K562 (cell line): ENCODE measurements around the gene NPHP3. TPM values are rescaled to one million over a fixed set of nuclear protein-coding genes. Genes with fewer than 3 reads are reported as not detected.
A peak's percentile ranks its signal among the peaks of the same experiment; 100 is the strongest.

Experiments used
- BCOR ChIP-seq: fragments of 450-650 bp; IDR thresholded peaks from 2 replicates; pipeline ENCODE4 v1.6.1; 2016
- CBFA2T2 ChIP-seq: fragments of 450-650 bp; conservative IDR thresholded peaks from 2 replicates; pipeline ENCODE4 v1.6.1; 2017; ENCODE audit warnings: mild to moderate bottlenecking
- CXXC5 ChIP-seq: fragments of 250-450 bp; sonication (Bioruptor Pico); IDR thresholded peaks from 2 replicates; pipeline ENCODE4 v1.8.0; 2022; ENCODE audit warnings: inconsistent platforms, mild to moderate bottlenecking, moderate library complexity
- ELF1 ChIP-seq: fragments of 200-800 bp; sonication (Bioruptor generic); IDR thresholded peaks from 2 replicates; pipeline ENCODE4 v1.6.1; 2016; ENCODE audit warnings: missing genetic modification characterization, missing compliant biosample characterization
- JUND ChIP-seq, 2 experiments: IDR thresholded peaks; 2 replicates in 1 of 2; 3 replicates in 1 of 2; pipeline ENCODE4 v1.6.1; 2011; ENCODE audit warnings: borderline replicate concordance in 2 of 2, low read depth in 2 of 2, low read length in 2 of 2, improper control_type of control experiment in 1 of 2, missing biosample characterization in 1 of 2, missing genetic modification characterization in 1 of 2, missing genetic modification reagents in 1 of 2
- KAT7 ChIP-seq: sonication (generic); formaldehyde crosslinking; IDR thresholded peaks from 2 replicates; pipeline ENCODE4 v1.8.0; 2022; ENCODE audit warnings: missing genetic modification reagents, mild to moderate bottlenecking, borderline replicate concordance
- KDM1A ChIP-seq, 2 experiments: fragments of 450-650 bp; IDR thresholded peaks; 2 replicates each; pipeline ENCODE4 v1.6.1; 2016; ENCODE audit warnings: mild to moderate bottlenecking in 2 of 2
- MCM5 ChIP-seq: fragments of 450-650 bp; IDR thresholded peaks from 2 replicates; pipeline ENCODE4 v1.6.1; 2016; ENCODE audit warnings: low read depth
- NCOR1 ChIP-seq: fragments of 450-650 bp; IDR thresholded peaks from 2 replicates; pipeline ENCODE4 v1.6.1; 2016; ENCODE audit warnings: mild to moderate bottlenecking, moderate library complexity
- NELFE ChIP-seq: IDR thresholded peaks from 2 replicates; pipeline ENCODE4 v1.6.1; 2011; ENCODE audit warnings: mild to moderate bottlenecking; ENCODE audit not compliant: insufficient read depth, insufficient read length
- NR3C1 ChIP-seq: sonication (generic); formaldehyde crosslinking; IDR thresholded peaks from 2 replicates; pipeline ENCODE4 v1.8.1; 2022; ENCODE audit warnings: missing genetic modification reagents
- RCOR1 ChIP-seq, 2 experiments: IDR thresholded peaks; 2 replicates each; pipeline ENCODE4 v1.6.1; 2012; ENCODE audit warnings: low read depth in 2 of 2, low read length in 2 of 2, borderline replicate concordance in 1 of 2, improper control_type of control experiment in 1 of 2
- TCFL5 ChIP-seq: fragments of 250-450 bp; sonication (Bioruptor Pico); conservative IDR thresholded peaks from 2 replicates; pipeline ENCODE4 v1.6.1; 2021; ENCODE audit warnings: mild to moderate bottlenecking, moderate library complexity, matching md5 sums
- YY1 ChIP-seq, 3 experiments: IDR thresholded peaks; 2 replicates each; pipeline ENCODE4 v1.6.1; 2011; ENCODE audit warnings: low read length in 2 of 3, mild to moderate bottlenecking in 2 of 3, moderate library complexity in 2 of 3, borderline replicate concordance in 1 of 3, control low read depth in 1 of 3, low read depth in 1 of 3; ENCODE audit not compliant: insufficient read depth in 3 of 3, insufficient replicate concordance in 2 of 3, control insufficient read depth in 1 of 3, insufficient read length in 1 of 3; ENCODE audit errors: extremely low read depth in 1 of 3
- ZKSCAN3 ChIP-seq: fragments of 250-450 bp; sonication (Bioruptor Pico); IDR thresholded peaks from 2 replicates; pipeline ENCODE4 v1.4.0; 2020
- ZNF134 ChIP-seq: fragments of 250-450 bp; sonication (Bioruptor Pico); conservative IDR thresholded peaks from 2 replicates; pipeline ENCODE4 v1.4.0; 2020
- ZNF217 ChIP-seq: sonication (generic); formaldehyde crosslinking; IDR thresholded peaks from 2 replicates; pipeline ENCODE4 v1.8.0; 2022; ENCODE audit warnings: mild to moderate bottlenecking, missing genetic modification reagents
- ZNF408 ChIP-seq: fragments of 250-450 bp; sonication (Bioruptor Pico); IDR thresholded peaks from 2 replicates; pipeline ENCODE4 v1.4.0; 2020; ENCODE audit warnings: low read depth, mild to moderate bottlenecking, moderate library complexity
- ZNF583 ChIP-seq: fragments of 250-450 bp; sonication (Bioruptor Pico); IDR thresholded peaks from 2 replicates; pipeline ENCODE4 v1.4.0; 2020
- polyA plus RNA-seq, 8 experiments: library from polyadenylated mRNA; depleted of rRNA in 4 of 8; stranded (reverse) in 5 of 8; unstranded in 3 of 8; fragments of >200 nt; fragmentation: Nextera tagmentation in 2 of 8; fragmentation: Illumina TruSeq in 1 of 8; extraction: Ambion mirVana in 2 of 8; extraction: Trizol in 1 of 8; gene quantifications; 2 replicates each; pipeline versions ENCODE4 v1.2.1 to v1.2.3, GENCODE V29; 2011 to 2014; ENCODE audit warnings: inconsistent platforms in 1 of 8, missing spikeins in 1 of 8
- total RNA-seq, 7 experiments: library from RNA; depleted of rRNA in 6 of 7; stranded (reverse); fragments of >200 nt in 6 of 7; fragmentation: Illumina TruSeq in 2 of 7; extraction: Trizol in 2 of 7; gene quantifications; 2 replicates each; pipeline versions ENCODE4 v1.2.1 to v1.2.3, GENCODE V29; 2011 to 2021; ENCODE audit warnings: low replicate concordance in 1 of 7
- TF ChIP-seq, protein P1 (sequence below): fragments of 450-650 bp; conservative IDR thresholded peaks from 2 replicates; pipeline ENCODE4 v1.6.1; 2016; ENCODE audit warnings: missing genetic modification characterization, low read depth, mild to moderate bottlenecking, missing compliant biosample characterization, moderate library complexity
- TF ChIP-seq, protein P2 (sequence below): fragments of 150-350 bp; IDR thresholded peaks from 2 replicates; pipeline ENCODE4 v1.6.1; 2014; ENCODE audit warnings: low read depth, mild to moderate bottlenecking, low read length, borderline replicate concordance
- TF ChIP-seq, protein P3 (sequence below): sonication (generic); formaldehyde crosslinking; IDR thresholded peaks from 2 replicates; pipeline ENCODE4 v1.5.0; 2020; ENCODE audit warnings: missing genetic modification reagents
- TF ChIP-seq, protein P4 (sequence below): fragments of 450-650 bp; IDR thresholded peaks from 2 replicates; pipeline ENCODE4 v1.6.1; 2016; ENCODE audit warnings: antibody characterized with exemption

NPHP3 gene
- total and polyA plus RNA-seq, 9 of the 15 experiments (the other 6 are each of a cell fraction or from before 2014, with no cell fraction given), result 0.62 to 13.2 (median 5.8) TPM

DNA sequence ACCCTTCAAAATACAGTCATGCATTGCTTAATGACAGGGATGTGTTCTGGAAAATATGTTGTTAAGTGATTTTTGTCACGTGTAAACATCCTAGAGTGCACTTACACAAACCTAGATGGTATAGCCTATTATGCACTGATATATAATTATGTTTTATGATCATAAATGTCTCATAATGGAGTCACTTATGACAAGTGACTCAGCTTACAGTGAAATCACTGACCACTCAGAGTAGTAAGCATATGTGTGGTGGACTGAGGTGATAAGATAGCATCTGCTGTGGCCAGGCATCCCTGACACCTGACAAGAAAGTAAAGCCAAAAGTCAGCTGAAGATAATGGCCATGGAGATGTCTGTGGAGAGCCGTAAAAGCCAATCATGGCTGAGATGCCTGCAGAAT lies 68.0 kb downstream of the NPHP3 start (continued):
- TF ChIP-seq KAT7 (CRISPR knock-in tag) (no peak), NELFE (no peak), ZNF217 (CRISPR knock-in tag) (no peak), JUND (IDR thresholded peaks at IDR 0.05; ENCODE audit: borderline replicate concordance, low read depth, low read length) (0 out of 2 replicates have a peak, but pooled peaks have one; percentile 11), JUND (tag; IDR thresholded peaks at IDR 0.05; ENCODE audit: borderline replicate concordance, low read depth, low read length) (0 out of 3 replicates have a peak, but pooled peaks have one; percentile 25), MCM5 (no peak), CBFA2T2 (peak; percentile 77), BCOR (no peak), RCOR1 (IDR thresholded peaks at IDR 0.05; ENCODE audit: borderline replicate concordance in 1 of 2, low read depth in 2 of 2, low read length in 2 of 2) (peak in 1 of 2 experiments; percentile 78; a peak in 1 of 4 replicates), ZKSCAN3 (CRISPR knock-in tag) (no peak), ZNF134 (peak; percentile 60; the same call in 1 of the 2 replicates), NCOR1 (peak; percentile 46; the same call in 1 of the 2 replicates), CXXC5 (peak; percentile 55), ZNF583 (CRISPR knock-in tag) (peak; percentile 73; the same call in 1 of the 2 replicates), ELF1 (tag) (no peak), KDM1A (IDR thresholded peaks at IDR 0.05) (peak; percentile 80 to 81), TCFL5 (CRISPR knock-in tag) (0 out of 2 replicates have a peak, but pooled peaks have one; percentile 58), NR3C1 (CRISPR knock-in tag) (no peak), ZNF408 (CRISPR knock-in tag) (no peak), YY1 (IDR thresholded peaks at IDR 0.05; ENCODE audit: borderline replicate concordance in 1 of 3, control insufficient read depth in 1 of 3, extremely low read depth in 1 of 3, insufficient read depth in 3 of 3, insufficient read length in 1 of 3, insufficient replicate concordance in 2 of 3, low read depth in 1 of 3, low read length in 2 of 3) (no peak)
- TF ChIP-seq, protein P1, sequence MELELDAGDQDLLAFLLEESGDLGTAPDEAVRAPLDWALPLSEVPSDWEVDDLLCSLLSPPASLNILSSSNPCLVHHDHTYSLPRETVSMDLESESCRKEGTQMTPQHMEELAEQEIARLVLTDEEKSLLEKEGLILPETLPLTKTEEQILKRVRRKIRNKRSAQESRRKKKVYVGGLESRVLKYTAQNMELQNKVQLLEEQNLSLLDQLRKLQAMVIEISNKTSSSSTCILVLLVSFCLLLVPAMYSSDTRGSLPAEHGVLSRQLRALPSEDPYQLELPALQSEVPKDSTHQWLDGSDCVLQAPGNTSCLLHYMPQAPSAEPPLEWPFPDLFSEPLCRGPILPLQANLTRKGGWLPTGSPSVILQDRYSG, result peak; percentile 89
- TF ChIP-seq, protein P2, sequence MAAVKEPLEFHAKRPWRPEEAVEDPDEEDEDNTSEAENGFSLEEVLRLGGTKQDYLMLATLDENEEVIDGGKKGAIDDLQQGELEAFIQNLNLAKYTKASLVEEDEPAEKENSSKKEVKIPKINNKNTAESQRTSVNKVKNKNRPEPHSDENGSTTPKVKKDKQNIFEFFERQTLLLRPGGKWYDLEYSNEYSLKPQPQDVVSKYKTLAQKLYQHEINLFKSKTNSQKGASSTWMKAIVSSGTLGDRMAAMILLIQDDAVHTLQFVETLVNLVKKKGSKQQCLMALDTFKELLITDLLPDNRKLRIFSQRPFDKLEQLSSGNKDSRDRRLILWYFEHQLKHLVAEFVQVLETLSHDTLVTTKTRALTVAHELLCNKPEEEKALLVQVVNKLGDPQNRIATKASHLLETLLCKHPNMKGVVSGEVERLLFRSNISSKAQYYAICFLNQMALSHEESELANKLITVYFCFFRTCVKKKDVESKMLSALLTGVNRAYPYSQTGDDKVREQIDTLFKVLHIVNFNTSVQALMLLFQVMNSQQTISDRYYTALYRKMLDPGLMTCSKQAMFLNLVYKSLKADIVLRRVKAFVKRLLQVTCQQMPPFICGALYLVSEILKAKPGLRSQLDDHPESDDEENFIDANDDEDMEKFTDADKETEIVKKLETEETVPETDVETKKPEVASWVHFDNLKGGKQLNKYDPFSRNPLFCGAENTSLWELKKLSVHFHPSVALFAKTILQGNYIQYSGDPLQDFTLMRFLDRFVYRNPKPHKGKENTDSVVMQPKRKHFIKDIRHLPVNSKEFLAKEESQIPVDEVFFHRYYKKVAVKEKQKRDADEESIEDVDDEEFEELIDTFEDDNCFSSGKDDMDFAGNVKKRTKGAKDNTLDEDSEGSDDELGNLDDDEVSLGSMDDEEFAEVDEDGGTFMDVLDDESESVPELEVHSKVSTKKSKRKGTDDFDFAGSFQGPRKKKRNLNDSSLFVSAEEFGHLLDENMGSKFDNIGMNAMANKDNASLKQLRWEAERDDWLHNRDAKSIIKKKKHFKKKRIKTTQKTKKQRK, result no peak
- TF ChIP-seq, protein P3, sequence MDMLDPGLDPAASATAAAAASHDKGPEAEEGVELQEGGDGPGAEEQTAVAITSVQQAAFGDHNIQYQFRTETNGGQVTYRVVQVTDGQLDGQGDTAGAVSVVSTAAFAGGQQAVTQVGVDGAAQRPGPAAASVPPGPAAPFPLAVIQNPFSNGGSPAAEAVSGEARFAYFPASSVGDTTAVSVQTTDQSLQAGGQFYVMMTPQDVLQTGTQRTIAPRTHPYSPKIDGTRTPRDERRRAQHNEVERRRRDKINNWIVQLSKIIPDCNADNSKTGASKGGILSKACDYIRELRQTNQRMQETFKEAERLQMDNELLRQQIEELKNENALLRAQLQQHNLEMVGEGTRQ (CRISPR knock-in tag), result no peak
- TF ChIP-seq, protein P4, sequence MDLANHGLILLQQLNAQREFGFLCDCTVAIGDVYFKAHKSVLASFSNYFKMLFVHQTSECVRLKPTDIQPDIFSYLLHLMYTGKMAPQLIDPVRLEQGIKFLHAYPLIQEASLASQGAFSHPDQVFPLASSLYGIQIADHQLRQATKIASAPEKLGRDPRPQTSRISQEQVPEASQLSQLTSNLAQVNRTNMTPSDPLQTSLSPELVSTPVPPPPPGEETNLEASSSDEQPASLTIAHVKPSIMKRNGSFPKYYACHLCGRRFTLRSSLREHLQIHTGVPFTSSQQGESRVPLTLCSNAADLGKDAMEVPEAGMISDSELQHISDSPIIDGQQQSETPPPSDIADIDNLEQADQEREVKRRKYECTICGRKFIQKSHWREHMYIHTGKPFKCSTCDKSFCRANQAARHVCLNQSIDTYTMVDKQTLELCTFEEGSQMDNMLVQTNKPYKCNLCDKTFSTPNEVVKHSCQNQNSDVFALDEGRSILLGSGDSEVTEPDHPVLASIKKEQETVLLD, result no peak
